HT1080 (cell line): ENCODE data around the gene CHD5. TPM values are rescaled to one million over a fixed set of nuclear protein-coding genes. Genes with fewer than 3 reads are reported as not detected.
"Not testable (repeated sequence)": the region's sequence is repeated elsewhere in the genome, so short reads cannot be mapped to it uniquely, and the experiment has no call there.

Source experiments
- DNase-seq: peaks from one replicate; pipeline ENCODE4 v3.0.0-alpha.2; 2015; ENCODE audit warnings: low read depth
- total RNA-seq: library from RNA; depleted of rRNA; stranded (reverse); fragments of >200 nt; shearing (Covaris generic); gene quantifications from 2 replicates; pipeline ENCODE4 v1.2.3, GENCODE V29; 2014; rRNA removed

CHD5 gene
- total RNA-seq, 1 experiment from 2014 or later, result not detected

GRCh38 chr1:6068932-6069331, 111.2 kb downstream of the CHD5 start:
- DNase-seq, result no peak

GRCh38 chr1:6068073-6068472, 112.0 kb downstream of the CHD5 start:
- no peak for DNase-seq

- DNase-seq, result no peak
These were observed 113.4 kb downstream of the CHD5 start for GRCh38 chr1:6066680-6067079.

GRCh38 chr1:6065093-6065858, 114.8 kb downstream of the CHD5 start:
- DNase-seq, result no peak

- DNase-seq, result not testable (repeated sequence)
These were observed 116.5 kb downstream of the CHD5 start for GRCh38 chr1:6063532-6064053.

GRCh38 chr1:6062670-6063069, 117.5 kb downstream of the CHD5 start:
- DNase-seq, result no peak

- peak; percentile 47 for DNase-seq
These were observed 120.3 kb downstream of the CHD5 start for GRCh38 chr1:6059866-6060265.

GRCh38 chr1:6057170-6057845, 122.8 kb downstream of the CHD5 start:
- DNase-seq, result no peak

- no peak for DNase-seq
These were observed 123.6 kb downstream of the CHD5 start for GRCh38 chr1:6056572-6056948.

GRCh38 chr1:6054596-6054995, 125.5 kb downstream of the CHD5 start:
- DNase-seq, result no peak

- no peak for DNase-seq
These were observed 126.9 kb downstream of the CHD5 start for GRCh38 chr1:6053206-6053546.

- DNase-seq, result peak; percentile 37
These were observed 127.4 kb downstream of the CHD5 start for GRCh38 chr1:6052543-6053205.

Other genes starting within 250 kb of the CHD5 start
- gene NPHP4, start 187.9 kb downstream of the CHD5 start, total RNA-seq, result 3.5 and 4.9 TPM in 2 replicates
- gene KCNAB2, start 134.4 kb downstream of the CHD5 start, total RNA-seq, result 31.6 and 34.1 TPM in 2 replicates
- 181 and 193 TPM in 2 replicates for gene RPL22, start 19.3 kb upstream of the CHD5 start, total RNA-seq
- gene RNF207, start 25.8 kb upstream of the CHD5 start, total RNA-seq, result 0.32 and 0.84 TPM in 2 replicates
- gene ICMT, start 55.6 kb upstream of the CHD5 start, total RNA-seq, result 125 and 142 TPM in 2 replicates
- not detected in 2 replicates for gene HES3, start 63.9 kb upstream of the CHD5 start, total RNA-seq
- gene GPR153, start 80.8 kb upstream of the CHD5 start, total RNA-seq, result 1.9 and 3.4 TPM in 2 replicates
- 101 and 179 TPM in 2 replicates for gene ACOT7, start 213.4 kb upstream of the CHD5 start, total RNA-seq
- gene HES2, start 239.6 kb upstream of the CHD5 start, total RNA-seq, result 0.08 and 0.13 TPM in 2 replicates
- gene ESPN, start 244.5 kb upstream of the CHD5 start, total RNA-seq, result not detected in 2 replicates